GM11168 (cell line): Measurements from ENCODE around the gene CELA2B.
"Not testable (repeated sequence)": the region's sequence is repeated elsewhere in the genome, so short reads cannot be mapped to it uniquely, and the experiment has no call there.

Source experiments
- in situ Hi-C: fragments of 300-500 bp; cut with MboI; formaldehyde crosslinking; loops from one replicate; pipeline ENCODE4 v1.12.0; 2022; ENCODE audit warnings: low sequenced_read_pairs; ENCODE audit not compliant: unreplicated experiment

Gene CELA2B

DNA sequence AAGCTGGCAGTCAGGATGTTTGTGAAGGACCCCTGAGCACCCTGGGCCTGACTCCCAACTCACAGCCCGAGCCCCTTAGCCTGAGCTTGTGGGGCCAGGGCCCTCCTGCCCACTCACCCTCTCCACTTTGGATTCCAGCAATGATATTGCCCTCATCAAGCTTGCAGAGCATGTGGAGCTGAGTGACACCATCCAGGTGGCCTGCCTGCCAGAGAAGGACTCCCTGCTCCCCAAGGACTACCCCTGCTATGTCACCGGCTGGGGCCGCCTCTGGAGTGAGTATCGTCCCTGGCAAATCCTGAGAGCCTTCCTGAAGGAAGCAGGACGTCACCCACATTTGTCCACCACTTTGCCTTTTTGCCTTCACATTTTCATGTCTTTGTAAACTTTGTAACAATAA lies 32.6 kb upstream of the CELA2B start:
- in situ Hi-C loops = loop anchor here (25.0 kb wide), 1 partner anchor 306 kb away; no protein-coding TSS in a partner anchor

DNA sequence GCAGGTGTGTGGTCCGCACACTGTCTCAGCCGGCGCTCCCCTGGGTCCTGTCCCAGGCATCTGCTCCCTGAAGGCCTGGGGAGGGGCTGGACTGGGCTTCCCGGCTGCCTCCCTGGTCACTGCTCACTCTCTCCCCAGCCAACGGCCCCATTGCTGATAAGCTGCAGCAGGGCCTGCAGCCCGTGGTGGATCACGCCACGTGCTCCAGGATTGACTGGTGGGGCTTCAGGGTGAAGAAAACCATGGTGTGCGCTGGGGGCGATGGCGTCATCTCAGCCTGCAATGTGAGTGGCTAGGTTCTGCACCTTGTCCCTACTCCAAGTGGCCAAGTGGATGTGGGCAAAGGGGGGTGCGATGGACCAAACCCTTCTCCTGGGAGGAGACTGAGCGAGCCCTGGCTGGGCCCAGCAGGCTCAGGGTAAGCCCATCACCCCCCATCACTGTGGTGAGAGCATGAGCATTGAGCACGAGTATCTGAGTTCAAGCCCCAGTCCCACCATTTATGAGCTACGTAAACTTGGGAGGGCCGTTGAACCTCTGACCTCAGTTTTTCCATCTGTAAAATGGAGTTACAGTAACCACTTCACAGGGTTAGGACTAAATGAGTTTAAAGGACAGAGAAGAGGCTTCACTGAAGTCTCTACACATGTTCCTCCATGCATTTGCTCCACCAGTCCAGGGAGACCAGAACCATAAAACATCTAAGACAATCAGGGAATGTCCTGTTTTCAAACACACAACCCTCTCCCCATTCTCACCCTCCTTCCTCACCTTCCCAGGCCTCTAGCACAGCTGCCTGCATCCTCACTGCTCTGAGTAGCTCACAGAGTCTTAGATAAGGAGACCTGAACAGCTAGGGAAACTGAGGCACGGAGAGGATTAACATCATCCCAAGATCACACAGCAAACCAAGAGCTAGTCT lies 31.2 kb upstream of the CELA2B start:
- in situ Hi-C loops = loop anchor here (25.0 kb wide), 1 partner anchor 307 kb away; no protein-coding TSS in a partner anchor

DNA sequence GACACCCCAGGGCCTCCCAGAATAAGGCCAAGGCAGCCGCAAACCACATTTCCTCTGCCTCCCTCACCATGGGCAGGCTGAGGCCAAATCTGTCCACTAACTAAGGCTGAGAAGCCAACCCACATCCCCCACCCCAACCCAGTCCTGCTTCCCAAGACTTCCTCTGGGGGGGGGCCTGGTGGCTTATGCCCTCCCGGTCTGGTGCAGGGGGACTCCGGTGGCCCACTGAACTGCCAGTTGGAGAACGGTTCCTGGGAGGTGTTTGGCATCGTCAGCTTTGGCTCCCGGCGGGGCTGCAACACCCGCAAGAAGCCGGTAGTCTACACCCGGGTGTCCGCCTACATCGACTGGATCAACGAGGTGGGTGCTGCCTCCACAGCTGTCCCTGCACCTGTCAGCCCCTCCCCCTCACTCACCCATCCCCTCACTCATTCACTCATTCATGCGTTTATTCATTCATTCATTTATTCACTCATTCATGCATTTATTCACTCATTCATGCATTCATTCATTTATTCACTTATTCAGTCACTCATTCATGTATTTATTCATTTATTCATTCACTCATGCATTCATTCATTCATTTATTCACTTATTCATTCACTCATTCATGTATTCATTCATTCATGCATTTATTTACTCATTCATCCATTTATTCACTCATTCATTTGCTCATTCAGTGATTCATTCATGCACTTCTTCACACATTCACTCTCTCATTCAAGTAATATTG lies 30.3 kb upstream of the CELA2B start:
- in situ Hi-C loops = loop anchor here (25.0 kb wide), 1 partner anchor 308 kb away; no protein-coding TSS in a partner anchor

DNA sequence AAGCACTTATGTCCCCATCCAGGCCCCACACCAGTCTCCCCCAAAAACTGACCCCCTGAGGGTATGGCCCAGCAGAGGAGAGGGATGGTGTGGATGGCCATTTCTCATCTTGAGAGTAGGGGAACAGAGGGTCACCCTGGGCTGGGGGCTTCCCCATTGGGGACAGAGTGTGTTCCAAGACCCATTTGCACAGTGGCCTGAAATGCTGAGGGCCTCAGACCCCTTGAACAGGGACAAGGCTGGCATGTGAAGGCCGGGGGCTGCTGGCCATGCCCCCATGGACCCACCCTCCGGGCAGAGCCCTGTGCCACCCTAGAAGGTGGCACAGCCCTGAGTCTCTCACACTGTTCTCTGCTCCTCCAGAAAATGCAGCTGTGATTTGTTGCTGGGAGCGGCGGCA lies 29.7 kb upstream of the CELA2B start:
- in situ Hi-C loops = loop anchor here (25.0 kb wide), 1 partner anchor 309 kb away; no protein-coding TSS in a partner anchor

DNA sequence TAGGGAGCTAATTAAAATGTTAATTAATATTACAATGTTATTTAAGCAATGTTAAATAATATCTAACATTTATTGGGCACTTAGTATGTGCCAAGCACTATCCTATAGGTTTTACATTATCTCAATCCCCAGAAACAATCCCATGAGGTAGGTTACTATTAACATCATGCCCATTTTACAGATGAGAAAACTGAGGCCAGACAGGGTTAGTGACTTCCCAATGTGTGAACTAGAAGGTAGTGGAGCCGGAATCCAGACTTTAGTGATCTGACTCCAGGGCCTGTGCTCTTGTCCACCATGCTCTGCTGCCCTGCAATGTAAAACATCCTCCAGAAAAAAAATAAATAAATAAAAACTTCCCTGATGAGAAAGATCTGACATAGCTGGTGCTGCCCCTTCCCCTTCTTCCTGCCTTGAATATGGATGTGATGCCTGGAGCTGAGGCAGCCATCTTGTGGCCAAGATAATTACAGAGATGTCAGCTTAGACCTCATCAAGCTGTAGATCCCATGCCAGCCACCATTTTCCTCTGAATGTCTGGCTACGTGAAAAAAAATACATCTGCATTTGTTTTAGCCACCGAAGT lies 26.9 kb upstream of the CELA2B start:
- in situ Hi-C loops = loop anchor here (25.0 kb wide), 1 partner anchor 312 kb away; no protein-coding TSS in a partner anchor

DNA sequence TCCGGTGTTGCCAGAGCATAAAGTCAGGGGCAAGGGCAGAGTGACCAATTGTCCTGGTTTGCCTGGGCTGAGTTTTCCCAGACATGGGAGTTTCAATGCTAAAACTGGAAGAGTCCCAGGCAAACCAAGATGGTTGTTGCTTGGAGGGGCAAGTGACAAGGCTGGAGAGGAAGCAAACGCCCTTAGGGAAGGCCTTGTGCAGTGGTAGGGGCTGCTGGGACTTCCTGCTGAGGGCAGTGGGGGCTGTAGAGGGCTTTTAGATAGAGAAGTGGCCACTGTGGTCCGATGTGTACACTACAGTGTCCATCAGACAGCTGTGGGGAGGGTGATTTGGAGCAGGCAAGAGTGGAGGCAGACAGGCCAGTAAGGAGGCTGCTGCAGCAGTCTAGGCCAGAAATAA lies 26.3 kb upstream of the CELA2B start:
- in situ Hi-C loops = loop anchor here (25.0 kb wide), 1 partner anchor 312 kb away; no protein-coding TSS in a partner anchor

DNA sequence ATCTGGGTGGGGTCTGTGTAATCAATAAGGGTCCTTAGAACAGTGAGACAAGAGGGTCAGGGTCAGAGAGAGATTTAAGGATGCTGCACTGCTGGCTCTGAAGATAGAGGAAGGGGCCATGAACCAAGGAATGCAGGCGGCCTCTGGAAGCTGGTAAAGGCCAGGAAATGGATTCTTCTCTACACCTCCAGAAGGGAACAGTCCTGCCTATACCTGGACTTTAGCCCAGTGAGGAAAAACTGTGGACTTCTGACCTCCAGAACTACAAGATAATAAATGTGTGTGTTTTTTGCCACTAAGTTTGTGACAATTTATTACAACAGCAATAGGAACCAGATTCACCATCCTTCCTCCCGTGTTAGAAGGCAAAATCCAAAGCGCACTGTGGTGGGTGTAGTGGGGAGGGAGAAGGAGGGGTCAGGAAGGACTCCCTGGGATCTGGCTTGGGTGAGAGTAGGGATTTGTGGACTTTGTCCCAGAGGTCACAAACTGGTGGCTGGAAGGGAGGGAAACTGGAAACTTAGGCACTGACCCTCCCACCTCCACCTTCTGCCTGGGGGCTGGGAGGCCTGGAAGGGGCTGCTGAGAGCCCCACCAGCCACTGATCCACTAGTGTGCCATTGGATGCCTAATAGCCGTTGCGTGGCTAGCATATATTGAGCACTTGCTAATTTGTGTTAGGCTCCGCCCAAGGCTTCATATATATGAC lies 24.7 kb upstream of the CELA2B start:
- in situ Hi-C loops = no loop called here

DNA sequence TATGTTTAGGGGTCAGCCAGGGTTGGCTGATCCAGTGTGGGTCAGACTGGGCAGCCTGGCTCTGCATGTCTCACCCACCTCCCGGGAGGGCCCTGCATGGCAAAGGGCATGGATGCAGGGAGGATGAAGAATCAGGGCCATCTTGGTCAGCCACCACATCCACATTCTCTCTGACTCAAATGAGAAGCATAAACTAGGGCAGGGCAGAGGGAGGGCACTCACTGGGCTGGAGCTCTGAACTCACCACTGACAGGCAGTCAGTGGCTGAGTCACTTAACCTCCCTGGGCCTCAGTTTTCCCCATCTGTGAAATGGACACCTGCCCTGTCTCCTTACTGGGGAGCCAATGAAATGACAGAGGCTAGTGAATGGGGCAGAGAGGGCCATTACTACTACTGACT lies 23.7 kb upstream of the CELA2B start:
- in situ Hi-C loops = no loop called here

DNA sequence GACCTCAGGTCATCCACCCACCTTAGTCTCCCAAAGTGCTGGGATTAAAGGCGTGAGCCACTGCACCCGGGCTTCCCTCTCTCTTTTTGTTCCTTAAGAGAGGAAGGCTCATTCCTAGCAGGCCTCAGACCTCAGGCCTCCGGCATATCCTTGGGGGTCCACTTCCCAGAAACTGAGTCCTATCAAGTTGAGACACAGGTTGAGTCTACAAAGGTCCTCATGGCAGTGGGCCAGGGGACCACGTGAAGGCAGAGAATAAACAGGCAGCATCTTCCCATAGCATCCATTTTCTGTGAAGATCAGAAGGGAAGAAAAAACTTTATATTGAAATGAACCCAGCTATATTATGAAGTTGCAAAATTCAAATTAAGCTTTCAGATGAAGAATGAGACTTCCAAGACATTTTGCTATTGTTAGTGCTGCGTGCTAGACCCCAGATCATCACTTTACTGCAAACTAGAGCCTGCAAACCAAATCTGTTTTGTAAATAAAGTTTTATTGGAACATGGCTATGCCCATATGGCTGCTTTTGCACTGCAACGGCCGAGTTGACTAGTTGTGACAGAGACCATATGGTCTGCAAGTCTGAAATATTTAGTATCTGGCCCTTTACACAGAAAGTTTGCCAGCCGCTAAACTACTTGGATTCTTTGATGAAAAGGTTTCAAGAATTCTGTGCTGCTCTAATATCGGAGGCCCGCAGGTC lies 22.9 kb upstream of the CELA2B start:
- in situ Hi-C loops = no loop called here

DNA sequence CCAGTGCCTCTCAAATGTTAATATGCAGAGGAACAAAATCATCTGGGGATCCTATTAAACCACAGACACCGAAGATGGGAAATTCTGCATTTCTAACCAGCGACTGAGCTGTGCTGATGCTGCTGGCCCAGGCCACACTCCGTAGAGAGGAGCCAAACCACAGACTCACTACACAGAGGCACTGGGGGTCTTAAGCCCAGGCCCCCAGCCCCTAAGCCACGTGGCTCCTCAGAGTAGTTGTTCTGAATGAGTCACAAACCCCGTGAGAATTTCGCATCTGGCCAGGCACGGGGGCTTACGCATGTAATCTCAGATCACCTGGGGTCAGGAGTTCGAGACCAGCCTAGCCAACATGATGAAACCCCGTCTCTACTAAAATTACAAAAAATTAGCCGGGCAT lies 22.2 kb upstream of the CELA2B start:
- in situ Hi-C loops = no loop called here

DNA sequence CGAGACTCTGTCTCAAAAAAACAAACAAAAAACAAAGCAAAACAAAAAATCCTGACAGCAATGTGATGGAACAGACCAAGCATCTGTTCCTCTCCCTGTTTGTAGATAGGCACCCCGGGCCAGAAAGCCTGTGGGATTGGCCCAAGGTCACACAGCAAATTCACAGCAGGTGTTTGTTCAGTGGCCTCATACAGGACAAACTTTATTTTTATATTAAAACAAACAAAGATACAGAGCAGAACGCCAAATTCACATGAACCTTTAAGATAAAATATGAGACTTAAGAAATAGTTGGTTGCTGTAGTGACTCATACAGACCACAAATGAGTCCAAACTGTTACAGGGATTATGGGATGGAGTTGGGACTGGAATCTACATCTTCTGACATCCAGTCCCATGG lies 21.6 kb upstream of the CELA2B start:
- in situ Hi-C loops = no loop called here

DNA sequence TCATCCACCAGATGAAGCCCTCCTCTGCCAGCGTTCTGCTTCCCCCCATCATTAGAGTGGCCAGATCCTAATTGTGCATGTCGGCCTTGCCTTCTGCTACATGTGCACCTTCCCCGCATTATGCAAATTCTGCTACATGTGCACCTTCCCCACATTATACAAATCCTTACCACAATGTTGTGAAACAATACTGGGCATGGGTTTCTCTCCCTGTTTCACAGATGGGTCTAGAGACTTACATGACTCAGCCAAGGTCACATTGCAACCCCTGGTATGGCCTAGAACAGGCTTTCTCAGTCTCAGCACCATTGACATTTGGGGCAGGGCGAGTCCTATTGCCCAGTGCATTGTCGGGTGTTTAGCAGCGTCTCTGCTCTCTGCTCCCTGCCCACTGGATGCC lies 20.4 kb upstream of the CELA2B start:
- in situ Hi-C loops = no loop called here

DNA sequence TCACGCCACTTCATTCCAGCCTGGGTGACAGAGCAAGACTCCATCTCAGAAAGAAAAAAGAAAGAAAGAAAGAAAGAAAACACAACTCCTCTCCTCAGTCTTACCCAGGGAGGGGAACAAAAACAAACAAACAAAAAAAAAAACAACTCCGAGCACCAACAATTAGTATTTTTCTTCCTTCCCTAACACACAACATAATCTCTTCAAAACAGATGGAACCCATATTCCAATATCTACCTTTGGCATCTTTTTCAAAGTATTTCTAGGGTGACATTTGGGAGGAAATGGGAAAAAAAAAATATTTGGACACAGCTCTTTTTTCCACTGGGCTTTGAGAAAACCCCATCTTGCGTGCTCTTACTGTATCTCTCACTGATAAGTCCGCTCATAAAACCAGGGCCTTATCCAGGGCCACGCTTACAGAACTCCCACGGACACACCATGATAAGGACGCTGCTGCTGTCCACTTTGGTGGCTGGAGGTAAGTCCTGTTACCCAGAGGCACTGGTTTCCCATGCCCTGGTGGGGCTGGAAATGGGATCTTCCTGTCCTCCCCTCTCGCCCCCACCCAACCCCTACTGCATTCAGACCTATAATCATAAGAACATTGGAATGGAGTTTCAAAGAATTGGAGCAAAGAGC lies 19.5 kb upstream of the CELA2B start, which contains the start of gene CELA2A:
Gene CELA2A, plus strand, starts transcription at position 420 of the 642 bp plus-strand sequence. Its CDS starts 22 bp downstream, at position 442.
- in situ Hi-C loops = no loop called here

DNA sequence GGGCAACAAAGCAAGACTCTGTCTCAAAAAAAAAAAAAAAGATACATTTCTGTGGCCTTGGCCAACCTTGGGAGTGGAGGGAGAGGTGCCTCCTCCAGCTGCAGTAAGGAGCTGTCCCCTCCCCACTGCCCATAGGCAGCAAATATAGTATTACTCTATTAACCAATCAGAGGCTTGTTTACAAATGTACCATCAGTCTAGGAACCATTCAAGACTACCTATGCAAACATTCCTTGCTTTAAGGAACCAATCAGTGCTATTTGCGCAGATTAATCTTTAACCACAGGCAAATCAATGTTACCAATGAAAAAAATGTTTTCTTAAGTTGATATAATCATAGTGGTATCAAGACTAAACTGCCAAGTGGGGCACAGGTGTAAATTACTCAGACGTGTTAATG lies 18.3 kb upstream of the CELA2B start:
- in situ Hi-C loops = no loop called here

DNA sequence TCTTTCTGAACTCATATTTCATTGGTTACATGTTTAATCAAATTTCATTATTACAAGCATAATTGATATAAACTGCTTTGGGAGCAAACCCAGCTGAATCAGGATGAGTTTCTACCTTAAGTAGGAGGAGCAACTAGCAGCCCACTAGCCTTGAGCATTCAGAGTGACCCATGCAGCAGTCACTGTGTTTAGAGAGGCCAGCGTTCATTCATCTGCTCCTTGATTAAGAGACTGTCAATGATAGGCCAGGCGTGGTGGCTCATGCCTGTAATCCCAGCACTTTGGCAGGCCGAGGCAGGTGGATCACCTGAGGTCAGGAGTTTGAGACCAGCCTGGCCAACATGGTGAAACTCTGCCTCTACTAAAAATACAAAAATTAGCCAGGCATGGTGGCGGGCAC lies 17.5 kb upstream of the CELA2B start:
- in situ Hi-C loops = not testable (repeated sequence)

DNA sequence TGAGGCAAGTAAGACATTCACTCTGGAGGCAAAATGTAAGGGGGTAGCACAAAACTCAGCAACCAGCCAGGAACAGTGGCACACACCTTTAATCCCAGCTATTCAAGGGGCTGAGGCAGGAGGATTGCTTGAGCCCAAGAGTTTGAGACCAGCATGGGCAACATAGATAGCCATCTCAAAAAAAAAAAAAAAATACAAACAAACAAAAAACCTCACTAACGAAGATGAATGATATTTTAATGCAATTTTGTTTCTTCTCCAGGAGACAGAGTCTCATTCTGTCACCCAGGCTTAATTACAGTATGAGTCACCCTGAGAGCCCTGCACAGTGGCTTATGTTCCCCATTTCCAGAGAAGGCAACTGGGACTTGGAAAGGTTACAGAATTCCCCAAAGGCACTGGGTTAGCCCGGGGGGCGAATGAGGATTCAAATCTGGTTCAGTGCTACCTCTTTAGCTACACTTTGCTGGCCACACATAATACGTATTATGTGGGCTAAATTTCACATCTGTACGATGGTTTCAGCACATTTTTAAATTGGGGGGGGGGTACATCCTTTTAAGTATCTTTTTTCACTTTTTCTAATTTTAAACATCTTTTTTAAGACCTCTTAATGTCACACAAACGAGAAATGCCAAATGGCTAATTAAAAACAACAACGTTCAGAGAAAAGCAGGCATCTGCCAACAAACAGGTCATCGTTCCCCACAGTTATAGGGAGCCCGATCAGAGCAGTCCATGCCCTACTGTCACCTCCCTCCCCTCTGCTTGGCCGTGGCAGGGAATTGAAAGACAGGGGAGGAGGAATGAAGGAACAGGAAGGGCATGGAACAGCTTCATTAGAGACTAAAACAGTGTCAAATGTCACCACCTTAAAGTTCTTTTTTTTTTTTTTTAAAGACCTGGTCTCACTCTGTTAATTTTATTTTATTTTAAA lies 15.9 kb upstream of the CELA2B start:
- in situ Hi-C loops = no loop called here

DNA sequence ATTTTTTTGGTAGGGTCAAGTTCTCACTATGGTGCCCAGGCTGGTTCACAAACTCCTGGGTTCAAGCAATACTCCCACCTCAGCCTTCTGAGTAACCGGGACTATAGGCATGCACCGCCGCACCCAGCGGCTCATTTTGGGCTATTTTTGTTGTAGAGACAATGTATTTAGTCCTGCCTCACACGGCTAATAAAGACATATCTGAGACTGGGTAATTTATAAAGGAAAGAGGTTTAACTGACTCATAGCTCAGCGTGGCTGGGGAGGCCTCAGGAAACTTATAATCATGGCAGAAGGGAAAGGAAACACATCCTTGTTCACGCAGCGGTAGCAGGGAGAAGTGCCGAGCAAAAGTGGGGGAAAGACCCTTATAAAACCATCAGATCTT lies 15.2 kb upstream of the CELA2B start:
- in situ Hi-C loops = no loop called here
